Middle frontal gyrus (tissue), 1 donor: ENCODE measurements around the gene MANBA.
"Not testable (repeated sequence)": the region's sequence is repeated elsewhere in the genome, so short reads cannot be mapped to it uniquely, and the experiment has no call there.

Source experiments
- DNase-seq: peaks from one replicate; pipeline ENCODE4 v3.0.0-alpha.2; 2015; ENCODE audit warnings: low spot score; ENCODE audit errors: extremely low spot score

MANBA gene

GRCh38 chr4:102623622-102624021 lies 137.1 kb downstream of the MANBA start:
- DNase-seq, result no peak

DNA sequence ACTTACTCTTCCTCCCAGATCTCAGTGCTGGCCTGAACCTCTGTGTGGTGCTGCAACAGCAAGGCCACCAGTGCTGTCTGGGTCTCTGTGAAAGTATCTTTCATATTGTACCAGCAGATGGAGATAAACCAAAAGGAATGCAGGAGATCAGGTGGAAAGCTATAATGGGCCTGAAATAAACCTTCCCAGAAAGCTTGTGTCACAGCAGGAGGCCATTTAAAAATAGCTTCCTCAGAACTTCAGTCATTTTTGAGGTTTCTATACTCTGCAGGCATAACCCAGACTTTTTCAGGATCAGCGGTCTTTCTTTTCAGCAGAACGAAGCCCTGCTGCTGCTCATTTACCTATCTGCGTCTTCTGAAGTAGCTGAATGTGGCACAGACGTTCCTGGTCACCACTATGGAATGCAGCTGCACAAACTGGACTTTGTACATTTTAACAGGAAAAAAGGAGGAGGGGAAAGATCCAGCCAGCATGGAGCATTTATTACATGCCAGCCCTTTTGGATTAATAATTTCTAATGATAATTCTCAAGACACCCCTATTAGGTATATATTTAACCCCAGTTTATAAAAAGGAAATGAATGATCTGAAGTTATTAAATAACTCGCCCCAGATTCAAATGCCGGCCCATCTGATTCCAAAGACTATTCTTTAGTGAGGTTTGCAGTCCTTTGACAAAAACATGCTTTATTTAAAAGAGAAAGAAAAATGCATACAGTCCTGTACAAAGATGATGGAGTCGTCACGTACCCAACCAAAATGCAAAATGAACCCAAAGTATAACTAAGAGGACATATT lies 139.9 kb downstream of the MANBA start:
- peak; percentile 65 for DNase-seq

DNA sequence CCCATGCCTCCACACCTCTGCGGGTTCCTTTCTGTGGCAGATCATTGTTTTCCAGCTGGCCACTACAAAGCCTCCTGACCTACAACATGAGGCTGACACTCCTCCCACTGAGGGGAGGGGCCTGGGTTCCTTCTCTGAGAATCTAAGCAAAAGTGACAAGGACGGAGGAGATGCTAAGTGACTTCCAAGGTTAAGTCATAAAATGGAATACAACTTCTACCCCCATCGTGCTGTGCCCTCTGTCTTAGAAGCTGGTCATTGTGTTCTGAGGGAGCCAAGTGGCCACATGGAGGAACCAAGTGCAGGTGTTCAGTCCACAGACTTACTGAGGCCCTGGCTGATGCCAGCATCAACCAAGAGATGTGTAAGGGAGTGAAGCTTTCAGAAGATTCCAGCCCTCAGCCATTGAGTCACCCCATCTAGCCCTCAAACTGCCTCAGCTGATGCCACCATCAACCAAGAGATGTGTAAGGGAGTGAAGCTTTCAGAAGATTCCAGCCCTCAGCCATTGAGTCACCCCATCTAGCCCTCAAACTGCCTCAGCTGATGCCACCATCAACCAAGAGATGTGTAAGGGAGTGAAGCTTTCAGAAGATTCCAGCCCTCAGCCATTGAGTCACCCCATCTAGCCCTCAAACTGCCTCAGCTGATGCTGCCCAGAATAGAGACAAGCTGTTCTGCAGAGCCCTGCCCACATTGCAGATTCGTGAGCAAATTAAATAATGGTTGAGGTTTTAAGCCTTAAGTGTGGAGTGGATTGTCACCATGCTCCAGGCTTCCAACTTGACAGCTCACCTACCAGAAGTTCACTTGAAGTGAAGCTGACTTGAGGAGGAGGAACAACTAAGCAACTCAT lies 140.8 kb downstream of the MANBA start:
- DNase-seq, result not testable (repeated sequence)

- DNase-seq, result not testable (repeated sequence)
Observed at GRCh38 chr4:102619021-102619420, 141.7 kb downstream of the MANBA start.

GRCh38 chr4:102616636-102617035 lies 144.1 kb downstream of the MANBA start:
- DNase-seq, result no peak

DNA sequence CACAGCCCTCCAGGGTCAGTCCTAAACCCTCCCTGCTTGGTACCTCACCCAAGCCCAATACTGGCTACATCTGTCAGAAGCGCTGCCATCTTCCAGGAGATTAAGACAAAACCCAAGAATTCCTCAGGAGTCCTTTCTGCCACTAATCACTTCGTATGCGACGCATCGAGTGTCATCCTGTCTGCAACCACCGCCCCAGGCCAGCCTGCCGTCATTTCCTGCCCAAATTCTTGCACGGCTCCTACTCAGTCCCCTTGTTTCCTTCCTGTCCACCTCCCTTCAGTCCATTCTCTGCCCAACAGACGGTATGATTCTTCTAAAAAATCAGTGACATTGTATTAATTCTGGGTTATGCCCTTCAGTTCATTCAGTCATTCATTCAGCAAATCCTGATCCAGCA lies 146.0 kb downstream of the MANBA start:
- no peak for DNase-seq

- no peak for DNase-seq
Observed at GRCh38 chr4:102612824-102613366, 147.9 kb downstream of the MANBA start.

GRCh38 chr4:102612210-102612609 lies 148.6 kb downstream of the MANBA start:
- no peak for DNase-seq

DNA sequence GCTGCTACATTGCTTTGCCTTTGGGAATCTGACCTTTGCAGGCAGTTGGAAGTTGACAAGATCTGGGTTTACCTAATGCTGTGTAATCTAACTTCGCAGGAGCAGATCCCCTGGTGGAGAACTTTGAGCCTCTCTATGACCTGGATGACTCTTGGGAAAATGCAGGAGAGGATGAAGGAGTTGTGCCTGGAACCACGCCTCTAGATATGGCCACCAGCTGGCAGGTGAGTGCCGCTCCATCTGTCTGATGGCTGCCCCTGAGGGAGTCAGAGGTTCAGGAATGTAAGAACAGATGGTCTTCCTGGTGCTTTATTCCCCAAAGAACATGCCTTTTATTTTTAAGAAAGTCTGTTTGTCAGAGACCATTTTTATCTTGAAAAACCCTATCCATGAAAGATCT lies 150.3 kb downstream of the MANBA start:
- DNase-seq, result no peak

GRCh38 chr4:102610007-102610406 lies 150.8 kb downstream of the MANBA start:
- DNase-seq, result no peak

DNA sequence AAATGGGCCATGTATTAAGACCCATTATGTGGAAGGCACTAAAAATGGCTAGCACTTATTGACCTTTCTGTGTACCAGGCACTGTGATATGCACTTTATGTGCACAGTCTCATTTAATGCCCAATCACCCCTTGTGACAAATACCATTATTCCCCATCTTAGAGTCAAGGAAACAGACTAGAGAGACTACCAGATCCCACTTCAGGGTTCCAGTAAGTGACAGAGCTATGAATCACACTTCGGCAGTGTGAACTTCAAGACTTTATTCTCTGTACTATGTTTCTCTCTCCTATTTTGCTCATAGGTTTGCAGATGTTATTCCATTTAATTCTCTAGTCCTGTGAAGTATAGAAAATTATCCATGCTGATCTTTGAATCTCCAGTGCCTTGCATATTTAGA lies 152.6 kb downstream of the MANBA start:
- no peak for DNase-seq

DNA sequence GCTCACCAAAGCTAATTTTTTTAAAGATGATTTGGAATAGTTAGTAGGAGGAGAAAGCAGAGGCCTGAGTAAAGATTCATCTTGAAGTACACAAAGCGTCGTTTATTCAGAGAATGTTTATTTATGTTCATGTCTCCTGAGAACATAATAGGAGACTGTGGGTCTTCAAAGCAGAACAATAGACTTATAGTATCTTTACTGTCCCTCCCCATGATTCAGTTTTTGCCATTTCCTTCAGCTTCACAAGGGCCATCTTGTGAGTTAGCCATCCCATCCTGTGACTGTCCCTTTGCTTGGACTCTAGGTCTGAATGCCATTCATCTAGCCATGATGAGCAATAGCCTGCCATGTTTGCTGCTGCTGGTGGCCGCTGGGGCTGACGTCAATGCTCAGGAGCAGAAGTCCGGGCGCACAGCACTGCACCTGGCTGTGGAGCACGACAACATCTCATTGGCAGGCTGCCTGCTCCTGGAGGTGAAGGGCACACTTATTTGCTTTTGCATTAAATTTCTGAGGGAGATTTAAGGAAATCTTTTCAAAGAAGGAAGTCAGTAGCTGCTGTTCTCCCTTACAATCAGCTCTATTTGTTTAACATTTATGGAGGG lies 153.8 kb downstream of the MANBA start:
- DNase-seq, result no peak

GRCh38 chr4:102606261-102606660 lies 154.5 kb downstream of the MANBA start:
- DNase-seq, result no peak

- no peak for DNase-seq
Observed at GRCh38 chr4:102604222-102604940, 156.4 kb downstream of the MANBA start.

DNA sequence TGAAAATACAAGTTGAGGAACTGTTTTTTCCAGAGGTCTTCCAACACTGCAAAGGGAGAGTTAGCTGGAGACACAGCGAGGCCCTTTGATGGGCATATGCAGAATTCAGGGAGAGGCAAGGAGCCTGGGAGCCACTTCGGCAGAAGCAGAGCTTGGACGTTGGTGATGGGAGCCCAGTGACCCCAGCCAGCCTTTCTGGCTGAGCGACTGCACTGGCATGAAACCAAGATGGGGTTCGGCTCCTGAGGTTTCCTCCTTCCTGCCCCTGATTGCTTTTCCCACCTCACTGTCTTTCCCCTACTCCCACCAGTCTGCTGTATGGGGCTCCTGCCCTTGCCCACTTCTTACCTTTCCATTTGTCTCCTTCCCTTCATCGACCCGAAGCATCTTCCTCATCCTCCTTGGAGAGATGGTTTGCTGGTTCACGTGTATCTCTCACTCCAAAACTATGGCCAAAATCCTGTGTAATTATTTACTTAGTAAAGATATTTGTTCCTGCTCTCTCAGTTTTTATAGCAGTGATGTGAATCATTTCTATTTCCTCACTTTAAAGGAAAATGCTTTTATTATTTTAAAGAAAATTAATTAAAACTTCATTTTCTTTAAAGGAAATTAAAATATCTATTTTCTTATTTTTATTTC lies 159.1 kb downstream of the MANBA start:
- no peak for DNase-seq

DNA sequence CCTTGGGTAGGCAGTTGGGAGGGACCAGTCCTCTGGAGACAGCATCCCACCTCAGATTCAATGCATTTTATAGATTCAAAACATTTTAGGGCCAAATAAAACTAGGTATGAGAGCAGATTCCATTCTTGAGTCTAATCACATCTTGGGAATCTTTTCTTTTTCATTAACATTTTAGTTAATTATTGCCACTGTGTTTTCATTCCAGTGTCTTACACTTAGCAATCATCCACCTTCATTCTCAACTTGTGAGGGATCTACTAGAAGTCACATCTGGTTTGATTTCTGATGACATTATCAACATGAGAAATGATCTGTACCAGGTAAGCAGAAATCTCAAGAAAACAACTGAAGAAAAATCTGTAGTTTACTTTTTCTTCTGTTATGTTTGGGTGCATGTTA lies 160.1 kb downstream of the MANBA start:
- DNase-seq, result no peak

DNA sequence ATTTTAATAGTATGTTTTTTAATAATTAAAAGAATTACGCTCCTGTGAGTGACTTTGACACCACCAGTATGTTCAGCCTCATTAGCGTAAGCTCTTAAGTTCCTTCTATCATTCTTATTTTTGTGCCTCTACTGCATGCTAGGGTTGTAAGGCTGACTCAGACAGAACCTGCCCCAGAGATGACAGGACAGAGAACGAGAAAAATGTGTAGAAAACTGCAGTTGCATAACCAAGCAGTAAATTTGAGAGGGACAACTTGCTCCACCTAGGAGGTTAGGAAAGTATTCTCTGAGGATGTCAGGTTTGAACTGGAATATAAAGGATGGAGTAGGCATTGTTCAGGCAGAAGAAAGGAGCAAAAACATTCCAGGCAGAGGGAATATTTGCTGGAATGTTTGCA lies 160.9 kb downstream of the MANBA start:
- no peak for DNase-seq

DNA sequence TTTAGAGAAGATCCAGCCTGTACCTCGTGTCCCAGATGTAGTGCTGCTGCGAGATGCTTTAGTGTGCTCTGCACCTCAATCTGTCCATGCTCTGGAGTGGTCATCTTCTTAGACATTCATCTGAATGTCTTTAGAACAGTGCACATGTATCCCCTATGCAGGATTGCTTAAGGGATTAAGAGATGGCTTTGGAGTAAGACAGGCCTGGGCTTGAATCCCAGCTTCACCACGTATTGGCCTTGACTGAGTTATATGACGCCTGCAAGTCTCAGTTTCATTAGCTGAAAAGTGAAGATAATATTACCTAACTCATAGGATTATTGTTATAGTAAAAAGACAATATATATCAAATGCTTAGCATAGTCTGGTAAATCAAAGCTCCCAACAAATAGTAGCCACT lies 161.3 kb downstream of the MANBA start:
- DNase-seq, result no peak

- DNase-seq, result no peak
Observed at GRCh38 chr4:102598762-102599374, 161.9 kb downstream of the MANBA start.

DNA sequence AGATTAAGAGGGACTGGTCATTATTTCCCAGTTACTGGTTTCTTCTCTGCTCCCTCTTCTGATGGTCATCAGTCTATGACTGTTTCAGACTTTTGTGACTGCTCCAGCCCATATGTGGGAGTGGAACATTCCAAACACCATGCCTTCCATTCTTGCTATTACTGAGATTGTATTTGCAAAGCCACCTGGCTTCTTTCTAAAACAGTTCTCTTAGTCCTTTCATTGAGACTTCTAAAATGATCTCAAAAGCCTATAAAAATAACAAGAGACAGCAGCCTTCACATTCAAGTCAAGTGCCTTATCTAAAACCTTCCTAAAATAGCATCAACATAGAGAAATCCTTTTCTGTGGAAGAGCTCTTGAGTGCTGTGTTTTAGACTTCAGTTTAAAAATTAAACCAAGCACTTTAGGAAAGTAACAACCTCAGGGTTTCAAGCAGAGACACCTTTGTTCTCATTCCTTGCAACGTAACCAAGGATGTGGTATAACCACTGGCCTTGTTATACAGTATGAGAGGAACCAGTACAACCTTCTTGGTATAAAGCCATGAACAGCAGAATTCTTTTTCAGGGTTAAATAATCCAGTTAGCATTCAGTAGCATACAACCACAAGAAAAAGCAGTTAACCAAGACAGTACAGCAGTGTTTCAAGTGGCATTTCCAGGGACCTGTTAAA lies 162.5 kb downstream of the MANBA start:
- DNase-seq, result no peak
